Skin of body (tissue), 2 donors: ENCODE measurements around the gene NWD2. TPM values are rescaled to one million over a fixed set of nuclear protein-coding genes. Genes with fewer than 3 reads are reported as not detected.
"Not testable (repeated sequence)": the region's sequence is repeated elsewhere in the genome, so short reads cannot be mapped to it uniquely, and the experiment has no call there.

Experiments used
- DNase-seq: peaks from one replicate; lab custom pipeline; 2025; lab: John Stamatoyannopoulos, UW
- total RNA-seq: library from RNA; depleted of rRNA; stranded (reverse); fragments of >200 nt; gene quantifications from one replicate; pipeline ENCODE4 v1.2.3, GENCODE V29; 2014

The NWD2 gene
- total RNA-seq, 1 donor from 2014 or later, result 0.30 TPM

DNA sequence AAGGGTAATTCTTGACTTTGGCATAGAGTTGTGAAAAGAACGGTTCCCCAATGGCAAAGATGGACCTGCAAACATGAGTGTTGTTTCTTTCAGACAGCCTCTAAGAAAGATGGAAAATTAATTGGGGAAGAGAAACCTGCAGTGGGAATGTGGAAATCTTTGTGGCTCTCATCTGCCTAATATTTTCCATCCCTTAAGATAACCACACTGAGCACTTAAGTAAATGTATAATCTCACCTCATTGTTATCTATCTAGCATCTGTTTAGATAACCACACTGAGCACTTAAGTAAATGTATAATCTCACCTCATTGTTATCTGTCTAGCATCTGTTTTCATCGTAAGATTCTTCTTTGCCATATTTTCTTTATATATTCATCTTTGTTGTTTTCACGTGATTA is 149.3 kb downstream of the NWD2 start:
- no peak for DNase-seq

DNA sequence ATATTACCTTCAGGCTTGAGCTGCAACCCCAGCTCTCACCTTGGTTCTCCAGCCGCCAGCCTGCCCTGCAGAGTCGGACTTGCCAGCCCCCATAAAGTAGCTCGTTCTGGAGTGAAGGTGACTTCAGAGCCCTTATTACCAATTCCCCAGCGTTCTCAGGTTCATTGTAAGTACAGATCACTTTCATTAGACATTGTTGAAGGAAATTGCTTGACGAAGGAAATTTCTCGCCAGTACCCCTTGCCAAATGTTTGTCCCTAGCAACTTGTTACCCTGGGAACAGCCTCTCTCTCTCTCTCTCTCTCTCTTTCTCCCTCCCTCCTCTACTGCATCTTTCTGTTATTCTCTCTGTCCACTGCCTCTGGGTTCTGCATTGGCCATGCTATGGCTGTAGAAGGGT is 153.0 kb downstream of the NWD2 start:
- DNase-seq, result no peak

DNA sequence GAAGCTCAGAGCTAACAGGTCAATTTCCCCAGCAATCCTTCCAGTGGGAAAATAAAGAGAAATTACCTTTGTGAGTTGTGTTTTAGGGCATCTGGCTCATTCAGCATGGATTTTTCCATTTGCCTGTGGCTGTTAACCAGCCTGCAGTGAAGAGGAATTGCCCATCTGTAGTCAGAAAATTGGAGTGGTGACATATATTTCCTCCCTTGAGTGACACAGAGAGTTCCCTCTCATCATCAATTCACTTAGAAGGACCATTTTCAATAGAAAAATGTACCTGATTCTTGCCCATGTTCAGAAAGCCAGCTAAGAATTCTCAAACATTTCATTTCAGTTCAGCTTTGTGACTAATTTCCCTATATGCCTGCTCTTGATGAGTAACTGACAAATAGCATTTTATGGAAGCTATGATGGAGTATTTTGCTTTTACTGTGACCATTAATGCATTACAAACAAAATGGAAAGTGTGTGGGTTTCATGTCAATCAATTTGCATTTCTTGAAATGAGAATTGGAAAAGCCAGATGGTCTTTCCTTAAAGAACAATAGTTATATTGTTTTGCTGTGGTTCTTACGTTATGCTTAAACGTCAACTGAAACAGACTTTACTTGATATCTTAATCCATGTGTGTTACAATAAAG is 155.8 kb downstream of the NWD2 start:
- no peak for DNase-seq

DNA sequence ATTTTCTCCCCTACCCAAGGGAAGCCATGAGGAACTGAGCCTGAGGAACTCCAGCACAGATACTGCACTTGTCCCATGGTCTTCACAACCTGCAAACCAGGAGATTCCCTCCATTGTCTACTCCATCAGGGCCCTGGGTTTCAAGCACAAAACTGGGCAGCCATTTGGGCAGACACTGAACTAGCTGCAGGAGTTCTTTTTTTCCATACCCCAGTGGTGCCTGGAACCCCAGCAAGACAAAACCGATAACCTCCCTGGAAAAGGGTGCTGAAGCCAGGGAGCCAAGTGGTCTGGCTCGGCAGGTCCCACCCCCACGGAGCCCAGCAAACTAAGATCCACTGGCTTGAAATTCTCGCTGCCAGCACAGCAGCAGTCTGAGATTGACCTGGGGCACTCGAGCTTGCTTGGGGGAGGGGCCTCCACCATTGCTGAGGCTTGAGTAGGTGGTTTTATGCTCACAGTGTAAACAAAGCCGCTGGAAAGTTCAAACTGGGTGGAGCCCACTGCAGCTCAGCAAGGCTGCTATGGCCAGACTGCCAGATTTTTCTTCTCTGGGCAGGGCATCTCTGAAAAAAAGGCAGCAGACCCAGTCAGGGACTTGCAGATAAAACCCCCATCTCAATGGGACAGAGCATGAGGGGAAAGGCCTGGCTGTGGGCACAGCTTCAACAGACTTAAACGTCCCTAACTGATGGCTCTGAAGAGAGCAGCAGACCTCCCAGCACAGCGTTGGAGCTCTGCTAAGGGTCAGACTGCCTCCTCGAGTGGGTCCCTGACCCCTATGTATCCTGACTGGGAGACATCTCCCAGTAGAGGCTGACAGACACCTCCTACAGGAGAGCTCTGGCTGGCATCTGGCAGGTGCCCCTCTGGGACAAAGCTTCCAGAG is 163.6 kb downstream of the NWD2 start:
- DNase-seq, result not testable (repeated sequence)

DNA sequence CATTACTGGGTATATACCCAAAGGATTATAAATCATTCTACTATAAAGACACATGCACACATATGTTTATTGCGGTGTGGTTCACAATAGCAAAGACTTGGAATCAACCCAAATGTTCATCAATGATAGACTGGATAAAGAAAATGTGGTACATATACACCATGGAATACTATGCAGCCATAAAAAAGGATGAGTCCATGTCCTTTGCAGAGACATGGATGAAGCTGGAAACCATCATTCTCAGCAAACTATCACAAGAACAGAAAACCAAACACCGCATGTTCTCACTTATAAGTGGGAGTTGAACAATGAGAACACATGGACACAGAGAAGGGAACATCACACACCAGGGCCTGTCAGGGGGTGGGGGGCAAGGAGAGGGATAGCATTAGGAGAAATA is 169.1 kb downstream of the NWD2 start:
- DNase-seq, result not testable (repeated sequence)

DNA sequence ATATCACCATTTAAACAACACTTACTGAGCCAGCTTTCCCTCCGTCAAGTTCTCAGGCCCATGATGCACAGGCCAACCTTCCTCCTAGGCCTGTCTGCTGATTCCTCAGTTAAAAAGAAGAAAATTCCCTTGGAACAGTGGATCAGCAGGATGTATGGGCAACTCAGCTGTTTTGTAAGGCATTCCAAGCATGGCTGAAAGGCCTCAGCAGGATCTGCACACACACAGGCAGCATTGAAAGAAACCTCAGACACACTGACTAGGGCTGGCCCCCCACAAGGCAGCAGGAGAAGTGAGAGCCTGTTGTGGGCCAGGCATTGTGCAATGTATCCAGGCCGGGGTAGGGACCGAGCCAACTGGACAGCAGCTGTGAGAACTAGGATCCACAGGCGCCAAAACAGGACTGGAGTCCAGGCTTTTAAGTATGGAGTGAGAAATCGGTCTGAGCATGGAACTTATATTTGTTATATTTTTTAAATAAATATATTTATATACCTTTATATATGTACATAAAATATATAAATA is 171.4 kb downstream of the NWD2 start:
- no peak for DNase-seq

DNA sequence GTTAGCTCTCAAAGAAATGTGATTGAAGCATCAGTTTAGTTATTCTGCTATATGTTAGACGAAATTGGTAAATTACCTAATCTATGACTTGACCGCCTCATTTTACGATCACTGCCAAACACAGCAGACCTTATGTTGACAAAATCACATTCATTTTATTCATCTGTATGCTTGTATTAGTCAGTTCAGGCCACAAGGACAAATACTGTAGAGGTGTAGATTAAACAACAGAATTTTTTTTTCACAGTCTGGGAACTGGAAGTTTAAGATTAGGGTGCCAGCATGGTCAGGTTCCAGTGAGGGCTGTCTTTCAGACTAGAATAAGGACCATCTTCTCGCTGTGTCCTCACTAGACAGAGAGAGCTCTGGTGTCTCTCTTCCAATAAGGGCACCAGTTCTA is 177.1 kb downstream of the NWD2 start:
- DNase-seq, result no peak

DNA sequence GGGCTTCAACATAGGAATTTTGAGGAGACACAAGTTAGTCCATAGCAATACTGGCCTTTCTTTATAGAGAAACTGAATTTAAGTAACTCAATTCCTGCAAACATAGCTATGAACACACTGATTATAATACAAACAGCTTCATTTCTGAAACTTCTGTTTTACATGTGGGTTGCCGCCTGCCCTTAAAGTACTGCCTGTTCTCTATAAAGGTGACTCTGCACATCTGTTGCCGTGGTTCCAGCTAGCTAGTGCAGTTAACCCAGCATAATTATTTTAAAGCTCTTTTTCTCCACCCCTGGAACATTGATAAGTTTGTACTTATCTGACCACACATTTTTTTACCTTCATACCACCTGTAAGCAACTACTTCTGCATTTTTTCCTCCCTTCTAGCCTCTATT is 177.6 kb downstream of the NWD2 start:
- DNase-seq, result no peak

DNA sequence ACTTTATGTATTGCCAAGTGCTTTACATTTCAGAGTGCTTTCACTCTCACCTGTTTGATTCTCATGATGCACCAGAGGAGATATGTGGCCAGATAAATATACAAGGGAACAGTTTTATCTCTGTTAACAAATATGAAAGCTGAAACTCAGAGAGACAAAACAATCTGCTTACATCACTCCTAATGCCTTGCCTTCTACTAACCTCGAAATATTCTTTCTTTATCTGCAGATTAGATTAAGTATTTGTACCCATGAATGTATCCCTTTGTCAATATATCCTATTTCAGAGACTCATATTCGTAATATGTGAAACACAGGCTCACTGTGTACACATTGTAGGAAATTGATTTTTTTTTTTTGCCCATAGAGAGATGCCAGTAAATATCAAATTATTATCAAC is 178.1 kb downstream of the NWD2 start:
- no peak for DNase-seq

DNA sequence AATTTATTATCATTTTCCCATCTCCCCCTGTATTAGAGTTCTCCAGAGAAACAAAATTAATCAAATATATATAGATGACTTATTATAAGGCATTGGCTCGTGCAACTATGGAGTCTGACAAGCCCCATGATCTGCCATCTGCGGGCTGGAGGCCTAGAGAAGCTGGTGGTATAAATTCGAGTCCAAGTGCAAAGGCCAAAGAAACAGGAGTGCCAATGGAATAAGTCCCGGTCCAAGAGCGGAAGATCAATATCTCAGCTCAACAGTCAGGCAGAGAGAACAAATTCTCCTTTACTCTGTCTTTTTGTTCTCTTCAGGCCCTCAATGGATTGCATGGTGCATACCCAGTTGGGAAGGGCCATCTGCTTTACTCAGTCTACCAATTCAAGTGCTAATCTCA is 178.8 kb downstream of the NWD2 start:
- DNase-seq, result no peak

DNA sequence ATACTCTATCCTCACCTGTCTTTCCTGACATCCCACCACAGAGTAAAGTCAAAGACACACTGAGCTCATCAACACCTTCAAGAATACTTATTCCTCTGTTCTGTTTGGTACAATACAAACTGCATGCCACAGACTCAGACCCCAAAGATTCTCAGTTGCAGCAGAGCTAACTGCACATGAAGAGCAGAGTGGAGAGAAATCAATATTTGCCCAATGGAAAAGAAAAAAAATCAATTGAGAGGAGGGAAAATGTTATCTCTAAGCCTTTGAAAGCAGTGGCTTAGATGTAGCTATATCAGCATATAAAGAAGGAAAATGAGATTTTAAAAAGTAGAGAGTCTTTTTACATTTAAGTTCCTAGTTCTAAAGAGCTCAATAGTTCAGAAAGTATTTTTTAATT is 180.2 kb downstream of the NWD2 start:
- DNase-seq, result no peak

DNA sequence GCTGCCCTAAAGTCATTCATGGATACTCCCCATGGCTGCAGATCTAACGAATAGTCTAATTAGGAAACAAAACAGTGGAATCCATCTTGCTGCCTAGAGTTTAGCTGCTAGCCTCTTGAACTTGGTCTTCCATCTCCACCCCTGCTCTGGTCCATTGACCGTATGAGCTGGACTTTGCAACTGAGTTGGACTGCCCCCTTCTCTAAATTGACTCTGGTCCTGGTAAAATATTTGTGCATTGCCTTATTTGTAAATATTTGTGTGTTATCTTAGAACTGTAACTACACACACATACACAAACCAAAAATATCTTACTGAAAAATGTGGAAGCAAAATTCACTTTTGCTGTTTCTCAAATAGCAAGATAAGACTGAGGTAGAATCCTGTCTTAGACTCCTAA is 181.3 kb downstream of the NWD2 start:
- no peak for DNase-seq

DNA sequence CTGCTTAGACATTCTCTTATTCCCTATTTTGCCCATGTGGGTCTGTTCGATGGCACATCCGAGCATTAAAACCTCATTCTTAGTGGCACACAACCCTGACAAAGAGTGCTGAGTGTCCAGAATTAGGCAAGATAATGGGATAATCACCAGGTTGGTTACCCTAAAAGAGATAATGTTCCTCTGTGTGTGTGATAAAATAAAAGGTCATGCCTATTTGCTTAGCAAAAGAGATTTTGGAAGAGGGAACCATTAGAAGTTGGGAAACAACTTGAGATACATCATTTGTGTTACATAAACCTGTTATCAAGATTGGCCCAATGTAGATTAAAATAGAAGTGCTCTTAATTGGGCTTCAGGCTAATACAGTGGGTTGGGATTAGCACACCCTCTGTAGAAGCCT is 182.7 kb downstream of the NWD2 start:
- DNase-seq, result no peak

DNA sequence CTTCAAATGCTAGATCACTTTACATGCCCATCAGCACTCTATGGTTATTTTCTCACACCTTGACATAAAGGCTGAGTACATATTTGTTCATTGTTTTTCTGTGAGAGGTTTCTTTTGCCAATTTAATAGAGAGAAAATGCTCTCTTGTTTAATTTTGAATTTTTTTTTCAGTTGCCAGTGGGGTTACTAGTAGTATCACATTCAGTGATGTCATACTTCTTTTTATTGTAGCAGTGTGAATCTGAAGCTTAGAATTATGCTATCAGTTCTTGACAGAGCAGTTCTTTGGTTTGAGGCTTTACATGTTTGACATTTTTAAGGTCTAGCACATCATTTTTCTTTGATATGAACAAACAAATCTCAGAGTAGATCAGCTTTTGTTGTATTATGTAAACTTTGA is 185.4 kb downstream of the NWD2 start:
- no peak for DNase-seq

DNA sequence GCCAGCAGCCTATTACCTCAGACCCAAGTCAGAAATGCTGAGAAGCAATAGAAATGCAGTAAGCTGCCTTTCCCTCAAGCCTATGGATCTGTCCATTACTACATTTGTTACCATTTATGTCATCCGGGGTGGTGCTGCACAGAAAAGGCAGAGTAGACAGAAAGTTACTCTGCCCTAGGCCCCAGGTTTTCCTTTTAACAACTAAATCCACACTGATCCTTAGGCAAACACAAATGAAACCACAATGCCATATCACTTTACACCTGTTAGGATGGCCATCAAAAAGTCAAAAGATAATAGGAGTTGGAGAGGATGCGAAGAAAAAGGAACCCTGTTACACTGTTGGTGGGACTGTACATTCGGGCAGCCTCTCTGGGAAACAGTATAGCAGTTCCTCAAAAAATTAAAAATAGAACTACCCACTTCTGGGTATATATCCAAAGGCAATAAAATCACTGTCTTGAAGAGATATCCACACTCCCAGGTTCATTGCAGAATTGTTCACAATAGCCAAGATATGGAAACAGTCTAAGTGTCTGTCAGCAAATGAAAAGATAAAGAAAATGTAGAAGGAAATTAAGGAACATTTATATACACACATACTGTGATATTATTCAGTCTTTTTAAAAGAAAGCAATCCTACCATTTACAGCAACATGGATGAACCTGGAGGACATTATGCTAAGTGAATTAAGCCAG is 186.3 kb downstream of the NWD2 start:
- no peak for DNase-seq

DNA sequence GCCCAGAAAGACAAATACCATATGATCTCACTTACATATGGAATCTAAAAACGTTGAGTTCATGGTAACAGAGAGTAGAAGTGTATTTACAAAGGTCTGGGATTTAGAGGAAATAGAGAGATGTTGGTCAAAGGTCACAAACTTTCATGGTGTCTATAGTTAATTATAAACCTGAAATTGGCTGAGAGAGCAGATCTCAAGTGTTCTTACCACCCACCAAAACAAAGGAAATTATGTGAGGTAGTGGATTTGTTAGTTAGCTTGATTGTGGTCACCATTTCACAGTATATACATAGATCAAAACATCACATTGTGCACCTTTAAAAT is 186.8 kb downstream of the NWD2 start:
- no peak for DNase-seq

DNA sequence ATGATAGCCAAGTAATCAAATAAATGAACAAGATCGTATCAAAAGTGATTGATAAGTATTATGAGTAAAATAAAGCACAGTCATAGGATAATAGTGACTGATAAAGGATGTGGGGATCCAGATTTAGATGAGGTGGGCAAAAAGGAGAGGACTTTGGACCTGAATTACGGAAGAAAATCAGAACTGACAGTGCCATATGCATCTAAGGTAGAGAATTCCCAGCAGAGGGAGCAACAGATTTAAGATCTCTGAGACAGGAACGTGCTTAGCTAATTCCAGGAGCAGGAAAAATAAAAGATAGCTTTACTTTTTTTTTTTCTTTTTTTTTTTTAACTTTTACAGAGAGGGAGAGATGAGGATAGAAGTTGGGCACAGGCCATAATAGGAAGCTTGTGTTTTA is 189.9 kb downstream of the NWD2 start:
- DNase-seq, result no peak

DNA sequence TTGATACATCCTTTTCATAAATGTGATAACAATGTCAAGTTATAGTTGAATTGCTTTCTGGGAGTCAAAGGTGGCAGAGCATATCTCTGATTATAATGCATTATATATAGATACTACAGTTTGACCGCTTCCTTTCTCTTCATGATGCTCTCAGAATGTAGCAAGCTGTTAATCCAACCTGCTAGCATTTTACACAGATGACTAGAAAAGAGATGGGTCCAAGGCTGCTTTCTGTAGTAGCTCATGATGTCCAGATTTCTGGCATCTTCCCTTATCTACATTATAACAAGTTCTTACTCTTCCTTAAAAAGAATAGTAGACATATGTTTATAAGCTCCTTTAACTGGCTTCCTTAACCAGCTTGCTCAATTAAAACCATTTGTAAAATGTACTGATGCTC is 192.0 kb downstream of the NWD2 start:
- DNase-seq, result no peak

DNA sequence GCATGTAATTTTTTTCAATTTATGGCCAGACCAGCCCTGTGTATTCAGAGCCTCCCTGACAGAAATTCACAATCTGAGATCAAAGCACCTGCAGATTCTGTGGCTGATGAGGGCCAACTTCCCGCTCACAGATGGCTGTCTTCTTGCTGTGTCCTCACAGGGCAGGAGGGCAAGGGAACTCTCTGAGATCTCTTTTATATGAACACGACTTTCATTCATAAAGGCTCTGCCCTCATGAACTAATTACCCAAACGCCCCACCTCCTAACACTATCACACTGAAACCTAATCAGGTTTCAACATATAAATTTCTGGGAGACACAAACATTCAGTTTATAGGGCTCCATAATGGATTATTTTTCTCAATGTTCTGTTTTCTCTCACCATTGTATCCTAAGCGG is 192.6 kb downstream of the NWD2 start:
- no peak for DNase-seq

DNA sequence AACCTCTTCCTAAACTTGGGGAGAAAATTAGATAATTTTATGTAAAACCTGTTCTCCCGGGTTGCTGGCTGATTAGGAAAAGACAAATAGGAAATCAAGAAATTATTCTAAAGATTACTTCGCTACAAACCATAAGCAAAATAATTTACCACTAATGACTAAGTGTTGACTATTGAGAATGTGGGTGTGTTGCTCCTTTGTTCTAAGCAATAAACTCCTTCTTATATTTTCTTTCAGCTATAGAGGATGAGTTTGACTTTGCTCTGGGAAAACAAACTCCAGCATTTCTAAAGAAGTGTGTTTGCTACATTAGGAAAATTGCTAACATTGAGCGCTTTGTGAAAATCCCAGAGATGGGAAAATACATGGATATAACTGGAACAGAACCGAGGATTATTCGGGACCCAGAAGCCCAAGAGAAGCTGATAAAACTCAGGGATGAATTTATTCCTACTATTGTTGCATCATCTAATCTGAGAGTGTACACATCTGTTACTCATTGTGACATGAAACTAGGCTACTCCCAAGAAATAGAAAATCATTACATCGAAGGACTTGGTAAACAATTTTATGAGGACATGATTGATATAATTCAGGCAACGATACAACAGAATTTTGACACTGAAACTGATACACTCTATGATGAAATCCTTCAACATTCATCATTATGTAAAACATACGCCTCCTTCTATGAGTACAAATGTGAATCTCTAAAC is 194.2 kb downstream of the NWD2 start:
- DNase-seq, result peak; percentile 80

DNA sequence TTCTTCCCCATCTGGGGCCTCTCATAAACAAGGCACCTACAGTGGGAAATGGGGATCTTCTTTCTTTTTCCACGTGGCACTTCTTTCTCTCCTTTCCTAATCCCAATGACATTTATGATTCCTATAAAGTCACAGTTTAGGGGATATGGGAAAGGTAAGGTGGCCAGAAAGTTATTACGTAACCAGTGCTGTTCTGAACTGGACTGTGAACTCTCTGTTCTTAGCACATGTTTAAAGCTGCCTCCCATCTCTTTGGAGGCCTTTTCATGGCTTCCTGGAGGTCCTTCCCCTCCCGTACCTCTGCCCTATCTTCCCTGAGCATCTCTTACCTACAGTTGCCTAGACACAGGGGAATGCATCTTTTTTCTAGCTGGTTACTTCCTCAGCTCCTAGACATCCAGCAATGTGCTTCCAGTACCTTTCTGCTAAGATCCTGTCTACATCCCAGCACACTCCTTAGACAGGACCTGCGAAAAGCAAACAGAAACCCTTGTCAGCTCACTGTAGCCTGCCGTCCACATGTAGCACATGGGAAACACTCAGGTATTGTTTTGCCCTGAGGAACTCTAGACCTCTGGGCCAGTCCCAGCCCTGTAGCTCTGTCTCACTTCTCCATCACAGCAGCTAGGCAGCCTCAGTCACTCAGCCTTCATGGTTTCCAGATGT is 195.4 kb downstream of the NWD2 start:
- DNase-seq, result no peak
